NB4 (cell line): Measurements from ENCODE around the gene FGF11.

ENCODE experiments used
- CTCF ChIP-seq: IDR thresholded peaks from one replicate; pipeline ENCODE4 v1.5.1; 2012; ENCODE audit warnings: low read depth, low read length
- MAX ChIP-seq: IDR thresholded peaks from 2 replicates; pipeline ENCODE4 v1.6.1; 2011; ENCODE audit warnings: low read depth, low read length
- POLR2A ChIP-seq: IDR thresholded peaks from 2 replicates; pipeline ENCODE4 v1.6.1; 2011; ENCODE audit warnings: mild to moderate bottlenecking; ENCODE audit not compliant: insufficient read length; ENCODE audit errors: extremely low read depth

GRCh38 chr17:7444682-7445618, 5.6 kb downstream of the FGF11 start, which contains the start of gene CHRNB1:
- TF ChIP-seq CTCF (no peak), MAX (no peak), POLR2A (no peak)
